Glutamatergic neuron (in vitro differentiated cells): ENCODE data around the gene TMEM185B. TPM values are rescaled to one million over a fixed set of nuclear protein-coding genes. Genes with fewer than 3 reads are reported as not detected.
"Not testable (repeated sequence)": the region's sequence is repeated elsewhere in the genome, so short reads cannot be mapped to it uniquely, and the experiment has no call there.

Experiments
- DNase-seq: peaks from one replicate; pipeline ENCODE4 v3.0.0; 2022
- H3K27ac Mint-ChIP-seq: one replicate; pipeline ENCODE4 v1.8.0; 2020; ENCODE audit warnings: mild to moderate bottlenecking, mixed read lengths, inconsistent platforms; ENCODE audit not compliant: unreplicated experiment
- H3K27me3 Mint-ChIP-seq: one replicate; pipeline ENCODE4 v1.8.0; 2020; ENCODE audit warnings: mild to moderate bottlenecking, moderate library complexity, mixed read lengths, inconsistent platforms; ENCODE audit not compliant: unreplicated experiment
- H3K36me3 Mint-ChIP-seq: one replicate; pipeline ENCODE4 v1.8.0; 2020; ENCODE audit warnings: mild to moderate bottlenecking, mixed read lengths, inconsistent platforms; ENCODE audit not compliant: unreplicated experiment
- H3K4me1 Mint-ChIP-seq: one replicate; pipeline ENCODE4 v1.8.0; 2020; ENCODE audit warnings: mild to moderate bottlenecking, low read depth, mixed read lengths, inconsistent platforms; ENCODE audit not compliant: unreplicated experiment
- H3K4me3 Mint-ChIP-seq: one replicate; pipeline ENCODE4 v1.8.0; 2020; ENCODE audit warnings: mild to moderate bottlenecking, mixed read lengths, inconsistent platforms; ENCODE audit not compliant: unreplicated experiment
- H3K9me3 Mint-ChIP-seq: one replicate; pipeline ENCODE4 v1.8.0; 2020; ENCODE audit warnings: mild to moderate bottlenecking, moderate library complexity, mixed read lengths, inconsistent platforms; ENCODE audit not compliant: unreplicated experiment
- CTCF ChIP-seq: fragments of 200-600 bp; sonication (generic); IDR thresholded peaks from one replicate; pipeline ENCODE4 v1.5.0; 2021; ENCODE audit not compliant: partially characterized antibody, unreplicated experiment
- total RNA-seq: library from RNA; stranded (reverse); fragmentation: NEBNext Ultra II Directional; extraction: Animal tissue kit (Norgen Biotek cat#: 25700); gene quantifications from one replicate; pipeline ENCODE4 v1.2.1, GENCODE V29; 2021; ENCODE audit not compliant: unreplicated experiment

The TMEM185B gene
- total RNA-seq, 1 donor from 2014 or later: 12.3 TPM

- no peak for TF ChIP-seq CTCF
- Mint-ChIP-seq H3K36me3 (peaks cover 5% of the 10 kb centered on the region), H3K27me3 (peaks cover 2% of the 10 kb centered on the region), H3K4me3 (no peak overlapping the region), H3K9me3 (peaks cover 8% of the 10 kb centered on the region), H3K4me1 (no peaks in the 10 kb centered on the region), H3K27ac (no peak overlapping the region)
- DNase-seq: no peak
Measured at GRCh38 chr2:120260736-120261135, 37.5 kb upstream of the TMEM185B start.

GRCh38 chr2:120259939-120260338 is 36.7 kb upstream of the TMEM185B start:
- H3K27me3 Mint-ChIP-seq, DNase-seq, H3K27ac Mint-ChIP-seq, H3K36me3 Mint-ChIP-seq, H3K9me3 Mint-ChIP-seq, H3K4me3 Mint-ChIP-seq, H3K4me1 Mint-ChIP-seq: not testable (repeated sequence)

- H3K4me3 Mint-ChIP-seq: no peak overlapping the region
- peaks cover 9% of the 10 kb centered on the region for H3K4me1 Mint-ChIP-seq
- peaks cover 5% of the 10 kb centered on the region for H3K36me3 Mint-ChIP-seq
- peaks cover 12% of the 10 kb centered on the region for H3K9me3 Mint-ChIP-seq
- no peak for DNase-seq
- H3K27me3 Mint-ChIP-seq: peaks cover 5% of the 10 kb centered on the region
- TF ChIP-seq CTCF: no peak
- no peak overlapping the region for H3K27ac Mint-ChIP-seq
Measured at GRCh38 chr2:120258196-120258595, 35.0 kb upstream of the TMEM185B start.

- Mint-ChIP-seq H3K27ac (no peak overlapping the region), H3K9me3 (peaks cover 12% of the 10 kb centered on the region), H3K4me1 (peaks cover 9% of the 10 kb centered on the region), H3K27me3 (peaks cover 5% of the 10 kb centered on the region), H3K36me3 (peaks cover 5% of the 10 kb centered on the region), H3K4me3 (no peak overlapping the region)
- DNase-seq: no peak
- TF ChIP-seq CTCF: no peak
Measured at GRCh38 chr2:120257522-120257921, 34.3 kb upstream of the TMEM185B start.

GRCh38 chr2:120256651-120257000 is 33.4 kb upstream of the TMEM185B start:
- H3K27ac Mint-ChIP-seq: no peak overlapping the region

More at GRCh38 chr2:120256651-120257000, 33.4 kb upstream of the TMEM185B start:
- no peak for DNase-seq
- peaks cover 12% of the 10 kb centered on the region for H3K4me1 Mint-ChIP-seq
- H3K36me3 Mint-ChIP-seq: peaks cover 5% of the 10 kb centered on the region
- TF ChIP-seq CTCF: no peak
- peaks cover 12% of the 10 kb centered on the region for H3K9me3 Mint-ChIP-seq
- H3K27me3 Mint-ChIP-seq: peaks cover 7% of the 10 kb centered on the region
- H3K4me3 Mint-ChIP-seq: no peak overlapping the region
